NCI-H1436 (cell line): ENCODE results near the gene PLCG1.
A peak's percentile ranks its signal among the peaks of the same experiment; 100 is the strongest.
"Not testable (repeated sequence)": the region's sequence is repeated elsewhere in the genome, so short reads cannot be mapped to it uniquely, and the experiment has no call there.

ENCODE experiments used
- DNase-seq: peaks from one replicate; lab custom pipeline; 2025; lab: John Stamatoyannopoulos, UW

The PLCG1 gene

DNA sequence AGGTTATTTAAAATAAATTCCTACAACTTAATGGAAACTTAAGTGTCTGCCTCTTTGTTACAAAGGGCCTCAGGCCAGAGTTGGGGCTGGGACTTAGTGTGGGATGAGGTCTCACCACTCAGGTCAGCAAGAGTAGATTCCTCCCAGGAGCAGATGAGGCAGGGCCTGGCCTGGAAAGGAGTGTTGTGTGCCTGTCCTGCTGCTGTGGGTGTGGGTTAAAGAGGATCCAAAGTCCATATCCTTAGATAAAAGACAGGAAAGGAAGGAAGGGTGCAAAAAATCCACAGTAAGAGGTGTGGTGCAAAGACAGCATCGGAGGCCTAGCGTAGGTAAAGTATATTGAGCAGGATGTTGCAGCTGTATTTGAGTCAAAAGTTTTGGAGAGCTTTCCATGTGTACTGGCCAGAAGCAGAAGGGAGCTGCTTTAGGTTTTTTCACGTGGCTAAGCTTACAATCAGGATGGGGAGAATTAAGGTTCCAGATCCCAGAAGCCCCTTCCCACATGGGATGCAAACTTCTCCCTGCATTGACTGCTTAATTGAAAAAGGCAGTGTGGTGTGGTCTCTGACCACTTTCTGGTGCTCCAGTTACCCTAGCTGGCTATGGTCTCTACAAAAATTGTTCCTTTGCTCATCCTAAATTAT is 12.8 kb upstream of the PLCG1 start:
- no peak for DNase-seq

DNA sequence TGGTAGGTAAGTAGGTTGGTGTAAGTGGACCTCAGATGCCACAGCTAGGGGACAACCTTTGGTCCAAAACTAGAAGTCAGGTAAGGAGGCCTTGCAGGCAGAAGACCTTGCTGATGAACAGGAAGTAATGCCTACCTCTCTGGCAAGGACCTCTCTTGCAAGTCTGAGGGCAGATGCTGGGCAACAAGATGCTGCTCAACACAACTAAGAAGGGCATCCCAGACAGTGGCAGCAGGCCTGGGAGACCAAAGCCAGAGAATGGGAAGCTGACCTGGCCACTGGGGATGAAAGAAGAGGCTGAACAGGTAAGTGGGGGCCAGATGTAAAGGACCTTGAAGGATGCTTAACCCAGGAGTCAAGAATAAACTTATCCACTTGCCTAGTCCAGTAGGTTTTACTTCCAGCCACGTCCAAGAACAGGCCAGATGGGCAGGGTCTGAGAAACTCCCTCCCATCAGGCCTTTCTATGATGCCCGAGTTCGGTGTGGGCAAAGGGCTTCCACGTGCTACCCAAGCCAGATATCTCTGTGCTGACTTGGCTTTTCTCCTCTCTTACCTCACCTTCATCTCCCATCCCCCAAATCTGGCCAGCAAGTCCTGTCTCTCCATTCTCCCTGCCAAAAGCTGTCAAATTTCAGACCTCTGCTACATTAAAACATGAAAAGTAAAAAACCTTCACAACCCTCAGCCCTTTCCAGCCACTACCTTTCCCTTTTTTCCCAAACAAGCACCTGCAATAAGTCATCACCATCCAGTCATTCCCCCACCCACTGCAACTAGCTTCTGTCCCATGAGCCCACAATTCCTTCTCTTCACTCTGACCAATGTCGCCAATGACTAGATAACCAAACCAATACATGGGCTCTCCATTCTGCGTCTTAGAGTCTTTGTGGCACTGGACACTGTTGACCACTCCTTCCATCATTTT is 11.5 kb upstream of the PLCG1 start:
- no peak for DNase-seq

DNA sequence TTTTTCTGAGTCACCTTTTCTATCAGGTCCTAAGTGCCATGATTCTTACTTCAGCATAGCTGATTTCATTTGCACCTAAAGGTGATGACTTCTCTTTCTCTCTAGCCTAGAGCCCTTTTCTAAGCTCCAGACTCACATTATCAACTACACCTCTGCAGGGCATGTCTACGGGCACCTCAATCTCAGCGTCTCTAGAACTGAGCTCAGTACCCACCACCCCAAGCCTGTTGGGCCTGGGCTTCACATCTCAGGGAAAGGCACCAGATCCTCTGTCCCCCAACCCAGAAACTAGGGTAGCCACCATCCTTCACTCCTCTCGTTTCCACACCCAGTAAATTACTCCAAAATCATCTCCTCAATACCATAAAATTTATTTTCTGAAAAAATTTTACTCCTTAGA is 10.6 kb upstream of the PLCG1 start:
- no peak for DNase-seq

DNA sequence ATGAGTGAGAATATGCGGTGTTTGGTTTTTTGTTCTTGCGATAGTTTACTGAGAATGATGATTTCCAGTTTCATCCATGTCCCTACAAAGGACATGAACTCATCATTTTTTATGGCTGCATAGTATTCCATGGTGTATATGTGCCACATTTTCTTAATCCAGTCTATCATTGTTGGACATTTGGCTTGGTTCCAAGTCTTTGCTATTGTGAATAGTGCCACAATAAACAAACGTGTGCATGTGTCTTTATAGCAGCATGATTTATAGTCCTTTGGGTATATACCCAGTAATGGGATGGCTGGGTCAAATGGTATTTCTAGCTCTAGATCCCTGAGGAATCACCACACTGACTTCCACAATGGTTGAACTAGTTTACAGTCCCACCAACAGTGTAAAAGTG is 9.0 kb upstream of the PLCG1 start:
- DNase-seq: not testable (repeated sequence)

DNA sequence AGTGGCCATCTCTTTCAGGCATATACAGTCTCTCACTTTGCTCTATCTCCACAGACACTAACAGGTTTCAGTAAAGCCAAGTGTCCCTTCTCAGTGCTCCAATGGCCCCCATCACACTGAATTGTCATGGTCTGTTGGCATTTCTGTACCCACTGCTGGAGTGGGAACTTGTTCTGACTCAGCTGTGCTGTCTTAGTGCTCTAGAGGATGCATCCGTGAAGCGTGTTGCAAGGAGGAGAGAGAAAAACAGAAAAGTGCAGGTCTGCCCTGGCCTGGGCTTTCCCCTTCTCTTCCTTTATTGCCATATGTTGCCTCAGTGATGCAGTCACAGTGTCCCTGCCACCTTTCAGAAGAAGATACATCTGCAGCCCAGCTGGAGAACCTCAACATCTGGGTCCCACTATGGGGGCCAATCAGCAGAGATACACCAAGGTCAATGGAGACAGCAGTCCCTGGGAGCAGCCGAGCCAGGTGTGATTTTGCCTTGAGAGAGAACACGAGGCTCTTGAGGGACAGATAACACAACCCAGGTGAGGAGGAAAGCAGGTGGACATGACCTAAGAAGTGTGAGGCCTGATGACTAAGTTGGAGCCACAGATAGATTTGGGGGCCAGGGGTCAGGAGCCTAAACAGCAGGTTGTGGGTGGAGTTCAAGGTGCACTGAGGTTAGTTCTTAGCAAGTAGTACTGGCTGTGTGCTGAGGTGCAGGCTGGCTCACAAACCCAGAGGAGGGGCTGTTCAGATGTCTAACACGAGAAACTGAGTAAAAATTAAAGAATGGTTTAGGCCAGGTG is 5.6 kb upstream of the PLCG1 start:
- no peak for DNase-seq

DNA sequence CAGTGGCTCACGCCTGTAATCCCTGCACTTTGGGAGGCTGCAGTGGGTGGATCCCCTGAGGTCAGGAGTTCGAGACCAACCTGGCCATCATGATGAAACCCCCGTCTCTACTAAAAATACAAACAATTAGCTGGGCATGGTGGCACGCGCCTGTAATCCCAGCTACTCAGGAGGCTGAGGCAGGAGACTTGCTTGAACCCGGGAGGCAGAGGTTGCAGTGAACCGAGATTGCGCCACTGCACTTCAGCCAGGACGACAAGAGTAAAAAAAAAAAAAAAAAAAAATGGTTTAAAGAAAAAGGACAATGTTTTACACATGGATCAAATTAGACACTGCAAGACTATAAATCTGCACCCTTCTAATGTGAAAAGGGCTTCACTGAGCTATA is 5.0 kb upstream of the PLCG1 start:
- not testable (repeated sequence) for DNase-seq

DNA sequence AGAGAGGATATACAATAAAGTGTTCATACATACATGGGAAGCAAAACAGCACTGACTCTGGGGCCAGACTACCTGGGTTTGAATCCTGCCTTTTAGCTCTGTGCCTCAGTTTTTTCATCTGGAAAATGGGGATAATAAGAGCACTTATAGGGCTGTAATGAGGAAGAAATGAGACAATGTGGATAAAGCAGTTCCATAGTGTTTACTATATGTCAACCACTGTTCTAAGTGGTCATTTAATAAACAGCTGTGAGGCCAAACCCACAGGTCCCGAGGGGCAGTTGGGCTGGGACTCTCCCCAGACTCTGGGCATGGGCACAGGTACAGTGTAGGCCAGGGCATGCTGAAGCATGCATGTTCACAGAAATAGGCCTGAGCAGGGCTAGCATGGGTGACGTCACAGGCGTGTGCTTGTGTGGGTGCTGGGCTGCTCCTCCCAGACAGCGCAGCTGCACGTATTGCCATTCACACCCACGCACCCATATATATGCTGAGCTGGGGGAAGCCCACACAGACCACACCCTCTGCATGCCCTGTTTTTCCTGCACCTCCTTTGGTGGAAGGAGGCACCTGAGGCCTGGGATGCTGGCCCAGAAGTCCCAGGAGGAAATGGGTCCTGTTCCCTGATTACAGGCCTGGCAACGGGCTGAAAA is 3.5 kb upstream of the PLCG1 start:
- DNase-seq: no peak

DNA sequence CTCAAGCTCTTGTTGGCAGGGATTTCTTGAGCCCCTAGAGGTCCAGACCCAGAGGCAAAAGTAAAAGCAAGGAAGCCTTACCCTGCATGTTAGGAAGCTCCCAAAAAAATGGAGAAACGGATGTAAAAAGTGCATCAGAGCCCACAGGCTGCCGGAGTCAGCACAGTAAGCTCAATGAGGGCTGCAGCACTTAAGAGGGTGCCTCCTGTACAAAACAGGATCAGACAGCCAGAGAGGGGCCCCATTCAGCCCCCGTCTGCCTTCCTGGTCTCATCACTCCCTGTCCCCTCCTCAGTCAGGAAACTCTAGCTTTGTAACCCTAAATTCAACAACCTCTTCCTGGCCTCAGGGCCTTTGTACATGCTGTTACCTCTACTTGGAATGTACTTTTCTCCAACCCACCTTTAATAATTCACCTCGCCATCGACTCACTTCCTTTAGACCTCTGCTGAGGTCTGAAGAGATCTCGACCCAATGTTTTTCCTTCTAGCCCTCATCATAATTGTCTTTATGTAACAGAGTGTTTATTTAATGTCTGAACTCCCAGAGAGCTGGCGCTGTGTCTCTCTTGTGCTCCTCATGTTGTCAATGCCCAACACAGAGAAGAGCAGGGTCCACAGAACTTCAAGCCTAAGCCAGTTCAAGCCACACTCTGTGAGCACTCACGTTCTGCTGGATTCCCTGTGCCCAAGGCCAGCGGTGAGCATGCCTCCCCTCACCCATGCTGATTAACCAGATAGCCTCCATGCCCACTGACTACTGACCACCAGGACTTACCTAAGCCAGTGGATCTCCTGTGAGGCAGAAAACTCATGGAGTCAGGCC is 2.8 kb upstream of the PLCG1 start:
- no peak for DNase-seq

DNA sequence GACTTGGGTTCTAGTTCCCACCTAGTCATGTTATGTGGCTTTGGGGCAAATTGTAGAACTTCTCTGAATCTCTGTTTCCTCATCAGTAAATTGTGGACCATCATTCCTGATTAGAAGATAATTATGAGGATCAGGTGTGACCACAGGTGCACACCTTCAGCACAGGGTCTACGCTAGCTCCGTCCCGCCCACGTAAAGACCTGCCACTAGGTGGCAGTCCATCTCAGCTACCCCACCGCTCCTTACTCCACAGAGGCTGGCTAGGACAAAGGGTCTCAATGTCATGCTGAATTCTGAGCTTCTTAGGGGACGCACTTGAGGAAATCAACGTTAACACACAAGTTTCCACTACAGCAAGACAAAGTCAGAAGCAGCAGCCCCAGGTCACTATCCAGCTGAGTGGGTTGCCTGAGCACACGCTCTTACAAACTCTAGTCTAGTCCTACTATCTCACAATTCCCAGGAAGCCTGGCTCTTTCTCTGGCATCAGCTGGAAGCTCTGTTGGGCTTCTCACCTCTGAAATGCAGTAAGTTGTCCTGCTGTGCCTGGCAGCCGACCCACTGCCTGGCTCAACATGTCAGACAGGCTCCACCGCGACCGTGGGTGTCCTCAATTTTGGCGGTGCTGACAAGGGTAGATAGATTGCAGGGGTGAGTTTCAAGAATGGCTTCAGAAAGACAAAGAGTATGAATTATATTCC is 2.0 kb upstream of the PLCG1 start:
- DNase-seq: peak; percentile 33

DNA sequence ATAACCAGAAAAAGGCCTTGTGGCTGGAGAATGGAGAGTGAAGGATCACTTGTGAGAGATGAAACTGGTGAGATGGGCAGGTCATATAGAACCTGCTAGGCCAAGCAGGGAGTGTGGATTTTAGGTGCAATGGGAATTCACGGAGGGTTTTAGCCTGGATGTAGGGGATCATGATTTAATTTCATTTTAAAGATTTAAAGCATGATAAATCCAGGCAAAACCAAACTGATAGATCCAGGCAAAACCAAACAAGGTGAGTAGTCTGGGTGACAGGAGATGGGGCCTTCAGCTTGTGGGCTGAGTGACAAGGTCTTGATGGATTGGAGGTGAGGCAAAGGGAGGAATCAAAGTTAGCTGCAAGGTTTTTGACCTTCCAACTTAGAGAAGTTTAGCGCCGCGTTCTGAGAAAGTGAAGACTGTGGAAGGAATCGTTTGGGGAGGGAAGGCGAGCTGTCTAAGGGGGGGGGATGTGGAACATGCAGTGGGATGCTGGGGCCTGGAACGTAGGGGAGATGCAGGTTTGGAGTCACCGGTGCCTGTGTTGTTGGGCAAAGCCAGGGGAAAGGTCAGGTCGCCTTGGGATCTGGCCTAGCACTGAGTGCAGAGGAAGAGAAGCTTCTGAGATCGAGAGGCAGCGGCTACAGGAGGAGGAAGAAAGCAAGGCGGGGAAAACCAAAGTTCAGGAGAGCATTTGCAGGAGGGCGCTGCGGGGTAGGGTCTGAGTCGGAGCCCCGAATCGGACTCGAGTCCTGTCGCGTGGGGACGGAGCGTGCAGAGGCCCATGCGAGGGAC is 1.3 kb upstream of the PLCG1 start:
- no peak for DNase-seq

DNA sequence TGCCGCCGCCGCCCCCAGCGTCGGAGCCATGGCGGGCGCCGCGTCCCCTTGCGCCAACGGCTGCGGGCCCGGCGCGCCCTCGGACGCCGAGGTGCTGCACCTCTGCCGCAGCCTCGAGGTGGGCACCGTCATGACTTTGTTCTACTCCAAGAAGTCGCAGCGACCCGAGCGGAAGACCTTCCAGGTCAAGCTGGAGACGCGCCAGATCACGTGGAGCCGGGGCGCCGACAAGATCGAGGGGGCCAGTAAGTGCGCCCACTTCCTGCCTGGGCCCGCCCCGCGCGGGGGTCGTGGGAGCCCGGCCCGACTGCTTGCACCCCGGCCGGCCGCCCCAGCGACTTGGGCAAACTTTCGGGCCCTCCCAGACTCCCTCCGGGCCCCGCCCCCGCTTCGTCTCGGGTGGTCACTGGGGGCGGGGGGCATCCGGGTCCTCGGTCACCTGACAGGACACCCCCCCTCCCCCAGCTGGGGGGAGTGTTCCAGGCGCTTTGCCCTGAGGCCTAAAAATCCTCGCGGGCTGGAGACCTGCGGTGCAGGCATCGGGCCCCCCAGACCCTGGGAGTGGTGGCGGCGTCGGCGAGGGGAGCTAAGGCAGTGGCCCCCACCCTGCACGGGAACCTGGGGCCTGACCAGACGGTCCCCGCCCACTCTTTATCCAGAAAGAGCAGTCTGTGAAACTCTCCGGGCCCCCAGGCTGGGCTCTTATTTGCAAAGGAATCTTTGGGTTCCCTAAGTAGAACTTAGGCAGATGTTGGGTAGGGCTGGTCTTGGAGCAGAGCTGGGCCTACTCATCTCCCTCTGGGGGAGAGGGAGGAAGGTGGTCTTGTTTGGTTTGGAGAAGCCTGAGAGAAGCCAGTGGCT is 501 bp downstream of the PLCG1 start:
- DNase-seq: peak; percentile 57

DNA sequence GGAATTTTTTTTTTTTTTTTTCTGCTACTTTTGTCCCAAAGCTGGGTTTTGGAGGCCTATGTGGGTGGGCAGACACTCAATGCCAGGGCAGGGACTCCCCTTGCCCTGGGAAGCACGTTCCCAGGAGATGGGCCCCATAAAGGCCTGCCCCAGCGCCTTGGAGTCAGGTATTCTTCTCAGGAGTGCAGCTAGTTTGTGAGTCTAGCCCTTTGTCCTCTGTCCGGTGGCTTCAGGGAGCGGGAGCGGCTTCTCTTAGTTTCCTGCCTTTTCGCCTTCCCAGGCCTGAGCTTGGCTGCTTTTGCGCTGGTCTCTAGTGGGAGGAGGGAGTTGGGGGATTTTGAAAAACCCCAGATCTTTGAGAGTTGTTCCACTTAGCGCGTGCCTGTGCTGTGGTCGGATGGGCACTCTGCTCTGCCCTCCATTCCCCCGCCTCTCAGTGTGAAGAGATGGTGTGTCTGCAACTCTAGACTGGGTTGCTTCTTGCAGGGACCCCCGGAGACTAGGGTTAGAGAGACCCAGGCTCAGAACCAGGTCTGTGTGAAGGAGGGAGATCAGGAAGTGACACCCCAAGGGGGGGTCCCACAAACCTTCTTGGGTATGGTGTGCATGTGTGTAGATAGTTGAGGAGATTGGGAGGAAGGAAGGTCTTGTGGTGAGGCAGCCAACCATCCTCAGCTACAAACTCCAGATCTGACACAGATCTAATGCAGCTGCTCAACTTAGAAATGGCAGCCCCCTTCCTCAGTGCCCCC is 1.3 kb downstream of the PLCG1 start:
- no peak for DNase-seq

DNA sequence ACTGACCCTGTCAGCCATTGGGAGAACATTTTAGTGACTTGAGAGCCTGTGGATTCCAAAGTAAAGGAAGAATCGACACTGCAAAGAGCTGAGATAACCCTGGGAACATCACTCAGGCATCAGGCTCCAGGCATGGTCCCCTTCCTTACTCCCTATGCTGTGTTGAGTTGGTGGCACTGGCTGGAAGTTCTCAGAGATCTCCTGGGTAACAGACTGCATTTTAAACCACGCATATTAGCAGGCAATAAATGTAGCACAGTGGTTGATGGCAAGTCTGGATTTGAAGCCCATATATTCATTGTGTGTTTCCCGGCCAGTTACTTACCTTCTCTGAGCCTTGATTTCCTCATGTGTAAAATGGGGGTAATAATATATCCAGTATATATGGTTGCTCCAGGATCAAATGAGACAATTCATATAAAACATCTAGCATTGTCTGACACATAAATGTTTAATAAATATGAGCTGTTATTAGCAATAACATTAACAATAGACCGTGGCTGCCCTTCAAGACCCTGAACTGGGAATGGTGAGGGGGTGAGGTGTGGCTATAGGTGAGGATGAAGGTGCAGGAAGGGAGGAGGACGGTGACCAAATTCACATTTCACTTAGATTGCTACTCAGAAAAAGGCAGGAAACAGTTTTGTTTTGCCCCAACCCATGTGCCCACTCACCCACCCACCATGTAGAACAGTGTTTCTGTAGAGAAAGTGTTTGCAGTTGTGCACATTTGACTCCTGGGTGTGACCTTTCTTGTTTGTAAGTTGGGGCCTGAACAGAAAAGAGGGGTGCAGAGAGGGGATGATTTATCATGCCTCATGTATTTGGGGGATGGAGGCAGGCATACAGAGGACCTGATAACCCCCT is 2.1 kb downstream of the PLCG1 start:
- DNase-seq: no peak

DNA sequence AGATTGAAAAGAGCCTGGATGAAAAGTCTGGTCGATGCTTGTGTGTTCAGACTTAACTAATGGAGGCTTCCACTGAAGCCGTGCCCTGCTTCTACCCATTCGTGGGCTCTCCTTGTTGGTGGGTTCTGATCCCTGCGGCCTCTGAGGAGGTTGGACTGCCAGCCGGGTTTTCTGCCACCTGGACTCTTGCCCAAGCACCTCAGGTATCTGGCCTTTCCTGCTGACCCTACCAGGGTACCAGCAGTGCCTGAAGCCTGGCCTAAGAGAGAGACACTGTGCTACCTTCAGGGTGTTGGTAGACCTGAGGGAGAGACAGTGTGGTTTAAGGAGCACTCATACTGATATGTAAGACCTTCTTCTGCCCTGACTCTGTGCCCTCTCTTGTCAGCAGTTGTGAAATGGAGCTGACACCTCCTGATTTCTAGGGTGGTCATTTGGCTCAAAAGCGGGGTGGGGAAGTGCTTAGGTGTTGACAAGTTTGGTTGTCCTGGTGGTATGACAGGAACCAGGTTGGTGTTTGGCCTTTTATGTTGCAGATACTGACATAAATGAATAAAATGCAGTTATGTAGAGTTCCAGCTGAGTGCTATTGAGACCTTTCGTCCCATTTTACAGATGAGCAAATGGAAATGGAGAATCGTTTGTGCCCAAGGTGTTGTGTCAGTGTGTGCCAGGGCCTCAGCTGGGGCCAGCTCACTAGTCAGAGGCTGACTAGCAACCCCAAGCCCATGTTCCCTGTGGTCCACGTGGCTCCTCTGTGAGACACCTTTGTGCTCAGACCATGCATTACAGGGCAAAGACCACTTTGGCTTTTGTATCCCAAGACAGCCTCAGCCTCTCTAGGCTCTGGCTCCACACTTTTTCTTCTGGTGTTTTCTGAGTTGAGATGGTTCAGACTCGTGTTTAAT is 3.1 kb downstream of the PLCG1 start:
- DNase-seq: no peak

DNA sequence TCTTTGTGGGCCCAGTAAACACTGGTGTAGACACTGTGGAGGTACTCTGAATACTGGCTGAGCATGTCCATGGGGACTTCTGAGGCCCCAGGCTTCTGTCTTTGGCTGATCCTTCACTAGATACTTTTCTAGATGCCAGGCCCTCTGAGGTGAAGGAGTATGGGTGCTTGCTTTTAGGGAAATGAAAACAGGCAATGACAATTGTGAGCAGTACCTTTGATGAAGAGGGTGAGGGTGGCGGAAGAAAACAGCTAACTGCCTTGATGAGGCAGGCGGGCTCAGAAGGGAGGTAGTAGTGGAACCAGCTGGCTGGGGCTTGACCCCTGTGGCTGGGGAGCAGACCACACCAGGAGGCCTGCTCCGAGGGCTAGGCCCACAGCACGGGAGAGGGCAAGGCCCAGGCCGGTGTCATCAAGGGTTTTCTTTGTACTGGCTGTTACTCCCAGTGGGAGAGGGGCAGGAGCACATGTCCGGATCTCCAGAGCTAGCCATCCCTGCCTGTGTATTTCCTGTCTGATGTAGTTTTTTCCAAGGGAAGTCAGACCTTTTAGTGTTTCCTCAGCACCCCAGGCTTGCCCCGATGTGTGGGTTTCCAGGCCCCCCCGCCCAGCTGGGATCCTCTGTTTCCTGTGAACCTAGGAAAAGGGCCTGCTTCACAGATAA is 3.9 kb downstream of the PLCG1 start:
- DNase-seq: no peak

DNA sequence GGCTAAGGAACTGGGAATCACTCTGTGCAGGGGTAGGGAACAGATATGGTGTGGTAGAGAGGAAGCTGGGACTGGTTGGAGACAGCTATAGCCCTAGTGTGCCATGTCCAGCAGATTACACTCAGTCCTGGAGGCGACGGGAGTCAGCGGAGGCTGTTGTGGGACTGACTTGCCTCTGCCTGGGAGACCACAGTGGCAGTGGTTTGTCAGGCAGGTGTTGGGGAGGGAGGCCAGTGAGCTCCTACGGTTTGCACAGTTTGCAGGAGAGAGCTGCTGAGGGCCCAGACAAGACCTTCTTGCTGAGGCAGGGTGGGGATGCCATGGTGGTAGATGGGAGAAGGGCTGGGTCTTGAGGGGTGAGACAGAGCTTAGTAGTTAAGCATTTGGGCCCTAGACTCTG is 4.9 kb downstream of the PLCG1 start:
- DNase-seq: no peak
